ENCODE measurements around the gene SLC12A2. TPM values are rescaled to one million over a fixed set of nuclear protein-coding genes. Genes with fewer than 3 reads are reported as not detected.

The SLC12A2 gene
- total and polyA plus RNA-seq, 2 experiments from 2014 or later: 8.1 to 21.3 TPM

DNA sequence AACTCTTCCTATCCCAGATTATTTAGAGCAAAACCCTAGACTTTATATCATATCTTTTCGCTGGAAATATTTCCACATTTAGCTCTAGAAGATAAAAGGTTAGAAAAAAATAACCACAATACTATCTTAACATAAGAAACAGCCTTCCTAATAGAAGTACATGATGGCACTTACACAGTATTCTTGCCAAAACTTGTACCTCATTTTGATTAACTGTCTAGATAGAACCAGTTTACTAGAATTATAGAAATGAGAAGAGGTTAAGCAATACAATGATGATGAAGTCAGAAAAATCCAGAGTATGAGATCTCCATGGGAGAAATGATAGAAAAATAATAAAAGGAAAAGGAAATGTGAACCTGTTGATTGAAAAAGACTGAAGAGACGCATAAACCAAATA lies 63.1 kb downstream of the SLC12A2 start (continued):
- TF ChIP-seq ZNF114 (CRISPR knock-in tag; IDR thresholded peaks at IDR 0.05) (no peak), CREB1 (CRISPR knock-in tag; IDR thresholded peaks at IDR 0.05; ENCODE audit: low read depth) (no peak), JUNB (IDR thresholded peaks at IDR 0.05; ENCODE audit: unreplicated experiment) (no peak), EZH2 (IDR thresholded peaks at IDR 0.05; ENCODE audit: low read depth, unreplicated experiment) (no peak), ETS1 (IDR thresholded peaks at IDR 0.05) (no peak)

DNA sequence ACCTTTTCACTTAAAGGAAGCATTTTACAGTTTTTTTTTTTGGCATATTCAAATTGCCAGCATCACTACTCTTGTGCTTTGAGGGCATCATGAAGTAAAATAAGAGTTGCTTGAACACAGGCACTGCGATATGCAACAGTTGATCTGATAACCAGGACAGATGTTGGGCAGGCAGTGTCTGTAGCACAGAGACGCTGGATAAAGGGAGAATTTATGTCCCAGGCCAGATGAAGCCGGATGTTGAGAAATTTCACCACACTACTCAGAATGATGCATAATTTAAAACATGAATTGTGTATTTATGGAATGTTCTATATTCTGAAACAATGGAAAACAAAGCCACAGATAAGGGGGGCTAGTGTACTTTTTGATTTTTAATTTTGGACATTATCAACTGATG lies 71.4 kb downstream of the SLC12A2 start:
- ATAC-seq (no peak), DNase-seq (ENCODE audit: low spot score) (no peak)
- Histone ChIP-seq H3K9me2 (ENCODE audit: insufficient read depth) (no peaks in the 10 kb centered on the region), H3K79me2 (replicated peaks; ENCODE audit: insufficient read depth) (no peaks in the 10 kb centered on the region), H3F3A (replicated peaks; ENCODE audit: low read depth) (no peaks in the 10 kb centered on the region), H2AFZ (no peak overlapping the region), H3K4me1 (ENCODE audit: insufficient read depth) (no peaks in the 10 kb centered on the region), H4K20me1 (replicated peaks; ENCODE audit: insufficient read depth) (no peaks in the 10 kb centered on the region), H3K36me3 (ENCODE audit: insufficient read depth) (peaks cover 7% of the 10 kb centered on the region), H3K4me2 (no peak overlapping the region), H3K27me3 (ENCODE audit: insufficient read depth) (no peaks in the 10 kb centered on the region), H3K4me3 (no peak overlapping the region), H3K27ac (ENCODE audit: low read depth) (no peak overlapping the region)
- no peak for TF ChIP-seq EZH2 (IDR thresholded peaks at IDR 0.05; ENCODE audit: low read depth, unreplicated experiment)
- TF ChIP-seq, protein P1, sequence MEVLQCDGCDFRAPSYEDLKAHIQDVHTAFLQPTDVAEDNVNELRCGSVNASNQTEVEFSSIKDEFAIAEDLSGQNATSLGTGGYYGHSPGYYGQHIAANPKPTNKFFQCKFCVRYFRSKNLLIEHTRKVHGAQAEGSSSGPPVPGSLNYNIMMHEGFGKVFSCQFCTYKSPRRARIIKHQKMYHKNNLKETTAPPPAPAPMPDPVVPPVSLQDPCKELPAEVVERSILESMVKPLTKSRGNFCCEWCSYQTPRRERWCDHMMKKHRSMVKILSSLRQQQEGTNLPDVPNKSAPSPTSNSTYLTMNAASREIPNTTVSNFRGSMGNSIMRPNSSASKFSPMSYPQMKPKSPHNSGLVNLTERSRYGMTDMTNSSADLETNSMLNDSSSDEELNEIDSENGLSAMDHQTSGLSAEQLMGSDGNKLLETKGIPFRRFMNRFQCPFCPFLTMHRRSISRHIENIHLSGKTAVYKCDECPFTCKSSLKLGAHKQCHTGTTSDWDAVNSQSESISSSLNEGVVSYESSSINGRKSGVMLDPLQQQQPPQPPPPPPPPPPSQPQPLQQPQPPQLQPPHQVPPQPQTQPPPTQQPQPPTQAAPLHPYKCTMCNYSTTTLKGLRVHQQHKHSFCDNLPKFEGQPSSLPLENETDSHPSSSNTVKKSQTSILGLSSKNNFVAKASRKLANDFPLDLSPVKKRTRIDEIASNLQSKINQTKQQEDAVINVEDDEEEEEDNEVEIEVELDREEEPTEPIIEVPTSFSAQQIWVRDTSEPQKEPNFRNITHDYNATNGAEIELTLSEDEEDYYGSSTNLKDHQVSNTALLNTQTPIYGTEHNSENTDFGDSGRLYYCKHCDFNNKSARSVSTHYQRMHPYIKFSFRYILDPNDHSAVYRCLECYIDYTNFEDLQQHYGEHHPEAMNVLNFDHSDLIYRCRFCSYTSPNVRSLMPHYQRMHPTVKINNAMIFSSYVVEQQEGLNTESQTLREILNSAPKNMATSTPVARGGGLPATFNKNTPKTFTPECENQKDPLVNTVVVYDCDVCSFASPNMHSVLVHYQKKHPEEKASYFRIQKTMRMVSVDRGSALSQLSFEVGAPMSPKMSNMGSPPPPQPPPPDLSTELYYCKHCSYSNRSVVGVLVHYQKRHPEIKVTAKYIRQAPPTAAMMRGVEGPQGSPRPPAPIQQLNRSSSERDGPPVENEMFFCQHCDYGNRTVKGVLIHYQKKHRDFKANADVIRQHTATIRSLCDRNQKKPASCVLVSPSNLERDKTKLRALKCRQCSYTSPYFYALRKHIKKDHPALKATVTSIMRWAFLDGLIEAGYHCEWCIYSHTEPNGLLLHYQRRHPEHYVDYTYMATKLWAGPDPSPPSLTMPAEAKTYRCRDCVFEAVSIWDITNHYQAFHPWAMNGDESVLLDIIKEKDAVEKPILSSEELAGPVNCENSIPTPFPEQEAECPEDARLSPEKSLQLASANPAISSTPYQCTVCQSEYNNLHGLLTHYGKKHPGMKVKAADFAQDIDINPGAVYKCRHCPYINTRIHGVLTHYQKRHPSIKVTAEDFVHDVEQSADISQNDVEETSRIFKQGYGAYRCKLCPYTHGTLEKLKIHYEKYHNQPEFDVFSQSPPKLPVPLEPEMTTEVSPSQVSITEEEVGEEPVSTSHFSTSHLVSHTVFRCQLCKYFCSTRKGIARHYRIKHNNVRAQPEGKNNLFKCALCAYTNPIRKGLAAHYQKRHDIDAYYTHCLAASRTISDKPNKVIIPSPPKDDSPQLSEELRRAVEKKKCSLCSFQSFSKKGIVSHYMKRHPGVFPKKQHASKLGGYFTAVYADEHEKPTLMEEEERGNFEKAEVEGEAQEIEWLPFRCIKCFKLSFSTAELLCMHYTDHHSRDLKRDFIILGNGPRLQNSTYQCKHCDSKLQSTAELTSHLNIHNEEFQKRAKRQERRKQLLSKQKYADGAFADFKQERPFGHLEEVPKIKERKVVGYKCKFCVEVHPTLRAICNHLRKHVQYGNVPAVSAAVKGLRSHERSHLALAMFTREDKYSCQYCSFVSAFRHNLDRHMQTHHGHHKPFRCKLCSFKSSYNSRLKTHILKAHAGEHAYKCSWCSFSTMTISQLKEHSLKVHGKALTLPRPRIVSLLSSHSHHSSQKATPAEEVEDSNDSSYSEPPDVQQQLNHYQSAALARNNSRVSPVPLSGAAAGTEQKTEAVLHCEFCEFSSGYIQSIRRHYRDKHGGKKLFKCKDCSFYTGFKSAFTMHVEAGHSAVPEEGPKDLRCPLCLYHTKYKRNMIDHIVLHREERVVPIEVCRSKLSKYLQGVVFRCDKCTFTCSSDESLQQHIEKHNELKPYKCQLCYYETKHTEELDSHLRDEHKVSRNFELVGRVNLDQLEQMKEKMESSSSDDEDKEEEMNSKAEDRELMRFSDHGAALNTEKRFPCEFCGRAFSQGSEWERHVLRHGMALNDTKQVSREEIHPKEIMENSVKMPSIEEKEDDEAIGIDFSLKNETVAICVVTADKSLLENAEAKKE (CRISPR knock-in tag; IDR thresholded peaks at IDR 0.05): no peak
- H3K27me3 Mint-ChIP-seq (ENCODE audit: insufficient read depth, low read depth, poor library complexity): no peaks in the 10 kb centered on the region
- no peaks in the 10 kb centered on the region for H3K9me3 Mint-ChIP-seq
- no peak overlapping the region for H3K27ac Mint-ChIP-seq
- no peak overlapping the region for H3K4me3 Mint-ChIP-seq
- no peaks in the 10 kb centered on the region for H3K4me1 Mint-ChIP-seq
- H3K36me3 Mint-ChIP-seq (ENCODE audit: low read depth): peaks cover 30% of the 10 kb centered on the region

Data from GM23338 (cell line).